SU-DHL-6 (cell line): ENCODE results near the gene TOR1AIP1.

Experiments
- H2AFZ ChIP-seq: fragments of 200-600 bp; sonication (generic); 2 replicates; pipeline ENCODE4 v1.6.1; 2014; ENCODE audit warnings: low read depth, mild to moderate bottlenecking, moderate library complexity, mixed read lengths, antibody characterized with exemption, low read length; ENCODE audit not compliant: severe bottlenecking
- H3F3A ChIP-seq: fragments of 200-600 bp; shearing (Covaris generic); 2 replicates; pipeline ENCODE4 v1.6.0; 2016; ENCODE audit warnings: antibody characterized with exemption, mild to moderate bottlenecking; ENCODE audit not compliant: insufficient read depth
- H3K27ac ChIP-seq: fragments of 200-600 bp; sonication (generic); 2 replicates; pipeline ENCODE4 v1.5.1; 2016; ENCODE audit warnings: low read depth, mild to moderate bottlenecking, low read length, moderate library complexity, mixed read lengths
- H3K27me3 ChIP-seq: fragments of 200-600 bp; sonication (generic), shearing (Covaris generic); 2 replicates; pipeline ENCODE4 v1.6.0; 2014; ENCODE audit warnings: mild to moderate bottlenecking, low read length
- H3K36me3 ChIP-seq: fragments of 200-600 bp; sonication (generic); 2 replicates; pipeline ENCODE4 v1.6.1; 2014; ENCODE audit warnings: mild to moderate bottlenecking, low read length, mixed read lengths
- H3K4me2 ChIP-seq: fragments of 300-600, 200-600 bp; shearing (Covaris generic), sonication (generic); 2 replicates; pipeline ENCODE4 v1.6.0; 2014; ENCODE audit warnings: low read length, low read depth, mild to moderate bottlenecking; ENCODE audit not compliant: poor library complexity, severe bottlenecking
- H3K4me3 ChIP-seq: fragments of 200-600 bp; sonication (generic); 2 replicates; pipeline ENCODE4 v1.5.1; 2014; ENCODE audit warnings: antibody characterized with exemption, low read length, mild to moderate bottlenecking, mixed read lengths; ENCODE audit not compliant: insufficient read depth, poor library complexity, severe bottlenecking
- H3K79me2 ChIP-seq: fragments of 200-600 bp; sonication (generic); 2 replicates; pipeline ENCODE4 v1.6.1; 2014; ENCODE audit warnings: mild to moderate bottlenecking, low read length, moderate library complexity; ENCODE audit not compliant: insufficient read depth
- H3K9ac ChIP-seq: fragments of 200-600 bp; sonication (generic); 2 replicates; pipeline ENCODE4 v1.7.0; 2014; ENCODE audit warnings: mild to moderate bottlenecking, low read length
- H3K9me2 ChIP-seq: fragments of 200-600 bp; sonication (generic); replicated peaks from 2 replicates; pipeline ENCODE4 v1.6.1; 2014; ENCODE audit warnings: low read length; ENCODE audit not compliant: insufficient read depth
- H3K9me3 ChIP-seq: fragments of 200-600 bp; sonication (generic); 2 replicates; pipeline ENCODE4 v1.6.1; 2014; ENCODE audit warnings: low read length, mixed read lengths; ENCODE audit not compliant: insufficient read depth
- H4K20me1 ChIP-seq: fragments of 200-600 bp; sonication (generic); 2 replicates; pipeline ENCODE4 v1.6.1; 2014; ENCODE audit warnings: low read depth, mild to moderate bottlenecking, antibody characterized with exemption, low read length, moderate library complexity, mixed read lengths
- EZH2phosphoT487 ChIP-seq: fragments of 200-600 bp; sonication (generic), shearing (Covaris generic); conservative IDR thresholded peaks from 2 replicates; pipeline ENCODE4 v1.6.1; 2018; ENCODE audit warnings: mild to moderate bottlenecking, antibody characterized with exemption, low read length, moderate library complexity, mixed read lengths
- TF ChIP-seq, protein P1 (sequence below): fragments of 200-600 bp; sonication (generic); IDR thresholded peaks from one replicate; pipeline ENCODE4 v1.5.1; 2017; ENCODE audit warnings: antibody characterized with exemption, mild to moderate bottlenecking, low read length, moderate library complexity; ENCODE audit not compliant: insufficient read depth, poor library complexity, severe bottlenecking

TOR1AIP1 gene

DNA sequence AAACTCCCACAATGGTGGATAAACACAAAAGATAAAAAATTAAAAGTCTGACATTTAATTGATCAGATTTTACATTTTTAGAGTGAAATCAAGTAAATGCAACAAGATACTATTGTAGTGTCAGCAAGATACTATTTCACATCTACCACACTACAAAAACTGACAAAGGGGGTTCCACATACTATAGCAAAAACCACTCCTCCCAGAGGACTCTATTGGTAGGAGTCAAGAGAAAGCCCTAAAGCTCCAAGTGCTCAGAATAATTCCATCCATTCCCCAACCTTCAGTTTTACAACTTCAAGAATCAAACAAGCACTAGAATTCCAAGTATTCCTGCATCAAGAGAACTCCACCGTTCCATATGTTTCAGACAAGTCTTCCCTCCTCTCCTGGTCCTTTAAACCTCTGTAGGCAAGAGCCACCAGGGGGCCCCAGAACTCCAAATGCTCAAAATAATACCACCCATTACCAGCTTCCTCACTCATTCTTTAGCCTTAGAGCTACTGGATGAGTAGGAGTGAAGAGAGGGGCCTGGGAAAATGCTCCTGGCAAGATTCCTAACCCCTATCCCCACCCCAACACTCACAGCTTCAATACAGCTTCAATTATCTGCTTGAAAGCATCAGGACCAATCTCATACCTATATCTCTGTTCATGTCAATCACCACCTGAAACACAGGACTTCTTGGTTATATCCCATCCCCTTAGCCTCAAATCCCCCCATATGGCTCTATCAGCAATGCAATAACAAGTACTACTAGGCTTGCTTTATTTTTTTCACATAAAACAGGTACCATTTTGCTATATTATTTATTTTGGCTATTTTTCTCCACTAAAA, 14.4 kb upstream of the TOR1AIP1 start:
- peaks cover 22% of the 10 kb centered on the region for H3F3A ChIP-seq
- peaks cover 58% of the 10 kb centered on the region for H3K79me2 ChIP-seq
- no peak overlapping the region for H3K9ac ChIP-seq
- no peaks in the 10 kb centered on the region for H4K20me1 ChIP-seq
- H3K4me2 ChIP-seq = no peak overlapping the region
- H2AFZ ChIP-seq = no peak overlapping the region
- H3K9me3 ChIP-seq = no peaks in the 10 kb centered on the region
- no peak overlapping the region for H3K27ac ChIP-seq
- H3K9me2 ChIP-seq = no peaks in the 10 kb centered on the region
- H3K4me3 ChIP-seq = no peak overlapping the region
- TF ChIP-seq EZH2phosphoT487 = no peak
- TF ChIP-seq, protein P1, sequence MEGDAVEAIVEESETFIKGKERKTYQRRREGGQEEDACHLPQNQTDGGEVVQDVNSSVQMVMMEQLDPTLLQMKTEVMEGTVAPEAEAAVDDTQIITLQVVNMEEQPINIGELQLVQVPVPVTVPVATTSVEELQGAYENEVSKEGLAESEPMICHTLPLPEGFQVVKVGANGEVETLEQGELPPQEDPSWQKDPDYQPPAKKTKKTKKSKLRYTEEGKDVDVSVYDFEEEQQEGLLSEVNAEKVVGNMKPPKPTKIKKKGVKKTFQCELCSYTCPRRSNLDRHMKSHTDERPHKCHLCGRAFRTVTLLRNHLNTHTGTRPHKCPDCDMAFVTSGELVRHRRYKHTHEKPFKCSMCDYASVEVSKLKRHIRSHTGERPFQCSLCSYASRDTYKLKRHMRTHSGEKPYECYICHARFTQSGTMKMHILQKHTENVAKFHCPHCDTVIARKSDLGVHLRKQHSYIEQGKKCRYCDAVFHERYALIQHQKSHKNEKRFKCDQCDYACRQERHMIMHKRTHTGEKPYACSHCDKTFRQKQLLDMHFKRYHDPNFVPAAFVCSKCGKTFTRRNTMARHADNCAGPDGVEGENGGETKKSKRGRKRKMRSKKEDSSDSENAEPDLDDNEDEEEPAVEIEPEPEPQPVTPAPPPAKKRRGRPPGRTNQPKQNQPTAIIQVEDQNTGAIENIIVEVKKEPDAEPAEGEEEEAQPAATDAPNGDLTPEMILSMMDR = peak; percentile 68
- no peaks in the 10 kb centered on the region for H3K27me3 ChIP-seq
- peaks cover 18% of the 10 kb centered on the region for H3K36me3 ChIP-seq

DNA sequence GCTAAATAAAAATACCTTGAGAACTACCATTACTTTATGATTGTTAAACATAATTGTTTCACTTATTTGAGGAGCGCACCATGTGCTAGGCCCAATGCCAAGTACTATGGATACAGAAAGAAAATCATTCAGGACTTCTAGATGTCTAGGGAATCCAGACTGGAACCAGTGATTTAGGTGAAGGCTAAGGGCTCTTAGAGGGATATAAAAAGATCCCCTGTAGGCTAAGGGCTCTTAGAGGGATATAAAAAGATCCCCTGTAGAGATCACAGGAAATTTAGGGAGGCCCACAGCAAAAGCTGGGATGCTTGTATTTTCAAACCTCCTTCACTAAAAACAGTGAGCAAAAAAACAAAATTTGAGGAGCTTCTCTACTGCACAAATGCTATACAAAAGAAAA, 11.2 kb upstream of the TOR1AIP1 start:
- no peaks in the 10 kb centered on the region for H3K9me2 ChIP-seq
- peaks cover under 1% of the 10 kb centered on the region; the same call in 1 of the 2 replicates for H4K20me1 ChIP-seq
- no peak overlapping the region for H2AFZ ChIP-seq
- H3K36me3 ChIP-seq = peaks cover 25% of the 10 kb centered on the region
- no peaks in the 10 kb centered on the region for H3K9me3 ChIP-seq
- H3K27ac ChIP-seq = no peak overlapping the region
- H3K4me2 ChIP-seq = no peak overlapping the region
- peaks cover 25% of the 10 kb centered on the region for H3F3A ChIP-seq
- H3K4me3 ChIP-seq = no peak overlapping the region
- H3K27me3 ChIP-seq = no peaks in the 10 kb centered on the region
- H3K79me2 ChIP-seq = peaks cover 87% of the 10 kb centered on the region
- TF ChIP-seq, protein P1 = no peak
- TF ChIP-seq EZH2phosphoT487 = no peak
- H3K9ac ChIP-seq = no peak overlapping the region

DNA sequence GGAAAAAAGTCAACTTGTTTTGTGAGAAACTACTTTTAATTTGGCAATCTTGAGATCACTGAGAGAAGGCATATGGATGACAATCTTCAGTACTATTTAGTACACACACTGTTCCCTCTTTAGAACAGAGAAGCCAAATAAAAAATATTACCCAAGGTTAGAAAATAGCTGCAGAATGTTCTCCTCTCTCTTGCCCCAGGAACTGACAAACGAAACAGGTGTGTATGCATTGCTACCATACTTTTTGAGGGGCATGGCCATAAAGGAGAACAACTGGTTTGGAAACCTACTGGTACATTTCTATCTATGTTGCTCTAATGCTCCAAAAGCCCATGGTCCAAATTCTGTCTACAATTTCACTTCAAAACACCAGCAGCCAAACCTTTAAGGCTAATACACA, 10.1 kb upstream of the TOR1AIP1 start:
- Histone ChIP-seq H3K79me2 (peaks cover 91% of the 10 kb centered on the region), H3K4me3 (no peak overlapping the region), H3K27me3 (no peaks in the 10 kb centered on the region), H3K4me2 (peak overlapping the region; percentile 38), H3K36me3 (peaks cover 27% of the 10 kb centered on the region), H3K9me2 (no peaks in the 10 kb centered on the region), H3K9me3 (no peaks in the 10 kb centered on the region), H3K27ac (peak overlapping the region; percentile 14), H4K20me1 (peaks cover 7% of the 10 kb centered on the region; the same call in 1 of the 2 replicates), H3F3A (peaks cover 25% of the 10 kb centered on the region), H3K9ac (no peak overlapping the region), H2AFZ (no peak overlapping the region)
- TF ChIP-seq EZH2phosphoT487 = no peak
- TF ChIP-seq, protein P1 = no peak
